ENCODE measurements around the gene PRICKLE4. TPM values are rescaled to one million over a fixed set of nuclear protein-coding genes. Genes with fewer than 3 reads are reported as not detected.

PRICKLE4 gene
- total and polyA plus RNA-seq, 2 of the 13 experiments (the other 11 are each of a cell fraction or from before 2014, with no cell fraction given) = 0.92 to 1.2 TPM

- TF ChIP-seq PRDM4 (CRISPR knock-in tag; IDR thresholded peaks at IDR 0.05; ENCODE audit: borderline replicate concordance) (no peak), MAFF (IDR thresholded peaks at IDR 0.05; ENCODE audit: low read depth, low read length) (no peak), PAXIP1 (CRISPR knock-in tag; conservative IDR thresholded peaks at IDR 0.05) (peak; percentile 65), ZNF33A (CRISPR knock-in tag; IDR thresholded peaks at IDR 0.05; ENCODE audit: borderline replicate concordance) (no peak), ZBTB40 (IDR thresholded peaks at IDR 0.05) (no peak), ZBTB40 (CRISPR knock-in tag; IDR thresholded peaks at IDR 0.05) (peak; percentile 65; the same call in 1 of the 2 replicates), MYC (CRISPR knock-in tag; IDR thresholded peaks at IDR 0.05; ENCODE audit: borderline replicate concordance) (peak; percentile 78), HMG20A (CRISPR knock-in tag; IDR thresholded peaks at IDR 0.05; ENCODE audit: borderline replicate concordance) (peak; percentile 41; the same call in 1 of the 2 replicates), ELK4 (CRISPR knock-in tag; IDR thresholded peaks at IDR 0.05; ENCODE audit: borderline replicate concordance) (no peak)
These were observed 613 bp upstream of the PRICKLE4 start, which contains the start of gene FRS3 (continued) for GRCh38 chr6:41779788-41780550.

Data from HepG2 (cell line).